Measurements from ENCODE around the gene MIX23. TPM values are rescaled to one million over a fixed set of nuclear protein-coding genes. Genes with fewer than 3 reads are reported as not detected.
A peak's percentile ranks its signal among the peaks of the same experiment; 100 is the strongest.

MIX23 gene
- polyA plus RNA-seq, 3 donors, result 3.9 to 8.2 (median 5.2) TPM

GRCh38 chr3:122410111-122410510, 27.1 kb upstream of the MIX23 start:
- no peak overlapping the region for H3K9ac ChIP-seq (ENCODE audit: insufficient read depth, low read length, poor library complexity, severe bottlenecking)
- H3K27me3 Mint-ChIP-seq (ENCODE audit: low read depth in 3 of 3), result no peaks in the 10 kb centered on the region
- H4K20me1 ChIP-seq (ENCODE audit: insufficient read depth, low read length), result no peaks in the 10 kb centered on the region
- peaks cover 46% of the 10 kb centered on the region for H3K4me1 Mint-ChIP-seq
- DNase-seq, result no peak
- H3K36me3 ChIP-seq (replicated peaks in 1 of 2; ENCODE audit: control insufficient read depth in 1 of 2, insufficient read depth in 2 of 2, low read length in 2 of 2), result peaks cover 4 to 28% of the 10 kb centered on the region in 2 donors
- peaks cover 48% of the 10 kb centered on the region for H3K79me2 ChIP-seq (ENCODE audit: insufficient read depth, low read length)
- peaks cover 0 to 2% (median 0%) of the 10 kb centered on the region in 7 donors for H3K9me3 Mint-ChIP-seq
- peak overlapping the region; percentile 86 for H2AFZ ChIP-seq (ENCODE audit: insufficient read depth, low read depth, low read length, poor library complexity, severe bottlenecking)
- peak overlapping the region in 1 of 2 donors; percentile 91 for H3K4me3 Mint-ChIP-seq
- H3K4me2 ChIP-seq (replicated peaks; ENCODE audit: extremely low read depth, low read length, poor library complexity, severe bottlenecking), result peak overlapping the region; percentile 82
- H3K27me3 ChIP-seq (ENCODE audit: control insufficient read depth in 2 of 2, insufficient read depth in 2 of 2, low read length in 2 of 2), result no peaks in the 10 kb centered on the region
- H3K36me3 Mint-ChIP-seq, result peaks cover 14 to 31% of the 10 kb centered on the region in 2 donors
- H3K4me3 ChIP-seq (replicated peaks in 1 of 3; ENCODE audit: low read depth in 2 of 3, low read length in 3 of 3), result peak overlapping the region in 1 of 3 experiments; percentile 72
- H3K27ac ChIP-seq (ENCODE audit: low read depth in 1 of 2, low read length in 2 of 2), result peak overlapping the region; percentile 56 to 93
- H3K27ac Mint-ChIP-seq, result peak overlapping the region in 5 of 7 donors; percentile 70 to 99 (median 92)
- peaks cover 27 to 31% of the 10 kb centered on the region in 2 donors for H3K4me1 ChIP-seq (ENCODE audit: control insufficient read depth in 1 of 2, insufficient read depth in 2 of 2, low read length in 2 of 2)
- H3K9me3 ChIP-seq (replicated peaks in 1 of 2; ENCODE audit: control insufficient read depth in 1 of 2, insufficient read depth in 1 of 2, low read length in 2 of 2), result no peaks in the 10 kb centered on the region
- no CpG with 5 or more reads among the region's 4 CpGs for WGBS (ENCODE audit: insufficient coverage)
- intact Hi-C loops (cut with micrococcal nuclease), result loop anchor here (10.0 kb wide), 2 partner anchors 105 to 865 kb away; partner anchors contain the start of genes POLQ (in 2 of the 2) and KPNA1 (in 1 of the 2)
- no peak for TF ChIP-seq CTCF (IDR thresholded peaks at IDR 0.05)

- DNase-seq, result peak; percentile 29 to 47 (median 40)
Observed at GRCh38 chr3:122409446-122409845, 26.4 kb upstream of the MIX23 start.

More at GRCh38 chr3:122409446-122409845, 26.4 kb upstream of the MIX23 start:
- Mint-ChIP-seq H3K27ac (peak overlapping the region; percentile 85 to 99 (median 92)), H3K4me1 (peaks cover 39% of the 10 kb centered on the region), H3K4me3 (peak overlapping the region; percentile 91 to 93), H3K36me3 (peaks cover 20 to 34% of the 10 kb centered on the region in 2 donors), H3K27me3 (ENCODE audit: low read depth in 3 of 3) (no peaks in the 10 kb centered on the region), H3K9me3 (peaks cover 0 to 2% (median 0%) of the 10 kb centered on the region in 7 donors)
- H3K4me1 ChIP-seq (ENCODE audit: control insufficient read depth in 1 of 2, insufficient read depth in 2 of 2, low read length in 2 of 2), result peaks cover 21 to 24% of the 10 kb centered on the region in 2 donors
- peaks cover 4 to 35% of the 10 kb centered on the region in 2 donors for H3K36me3 ChIP-seq (replicated peaks in 1 of 2; ENCODE audit: control insufficient read depth in 1 of 2, insufficient read depth in 2 of 2, low read length in 2 of 2)
- H2AFZ ChIP-seq (ENCODE audit: insufficient read depth, low read depth, low read length, poor library complexity, severe bottlenecking), result peak overlapping the region; percentile 86
- H3K4me2 ChIP-seq (replicated peaks; ENCODE audit: extremely low read depth, low read length, poor library complexity, severe bottlenecking), result peak overlapping the region; percentile 82
- peak overlapping the region; percentile 24 to 96 (median 72) for H3K4me3 ChIP-seq (replicated peaks in 1 of 3; ENCODE audit: low read depth in 2 of 3, low read length in 3 of 3)
- H4K20me1 ChIP-seq (ENCODE audit: insufficient read depth, low read length), result no peaks in the 10 kb centered on the region
- no peaks in the 10 kb centered on the region for H3K27me3 ChIP-seq (ENCODE audit: control insufficient read depth in 2 of 2, insufficient read depth in 2 of 2, low read length in 2 of 2)
- 0% methylated on average over 3 of the region's 6 CpGs for WGBS (ENCODE audit: insufficient coverage)
- H3K27ac ChIP-seq (ENCODE audit: low read depth in 1 of 2, low read length in 2 of 2), result peak overlapping the region; percentile 79 to 93
- peaks cover 42% of the 10 kb centered on the region for H3K79me2 ChIP-seq (ENCODE audit: insufficient read depth, low read length)
- H3K9ac ChIP-seq (ENCODE audit: insufficient read depth, low read length, poor library complexity, severe bottlenecking), result peak overlapping the region; percentile 66
- no peak for TF ChIP-seq CTCF (IDR thresholded peaks at IDR 0.05)
- H3K9me3 ChIP-seq (replicated peaks in 1 of 2; ENCODE audit: control insufficient read depth in 1 of 2, insufficient read depth in 1 of 2, low read length in 2 of 2), result no peaks in the 10 kb centered on the region
- intact Hi-C loops (cut with micrococcal nuclease), result no loop called here

All from CD14-positive monocyte (primary cell).